ENCODE data around the gene ANKS4B. TPM values are rescaled to one million over a fixed set of nuclear protein-coding genes. Genes with fewer than 3 reads are reported as not detected.

Gene ANKS4B
- total RNA-seq, 2 donors from 2014 or later, result 0.78 TPM; not detected in 1

GRCh38 chr16:21262779-21263639 is 29.5 kb downstream of the ANKS4B start:
- H3K27ac ChIP-seq, result no peak overlapping the region
- H3K27me3 ChIP-seq, result no peaks in the 10 kb centered on the region
- intact Hi-C loops (cut with DNase I), result no loop called here
- no peak for DNase-seq
- no peaks in the 10 kb centered on the region for H3K36me3 ChIP-seq (replicated peaks in 1 of 2; ENCODE audit: insufficient read depth in 1 of 2, low read depth in 2 of 2)
- peaks cover 10% of the 10 kb centered on the region for H3K4me1 ChIP-seq
- TF ChIP-seq POLR2A (IDR thresholded peaks at IDR 0.05), result no peak
- no peak for TF ChIP-seq CTCF (IDR thresholded peaks at IDR 0.05)
- WGBS, 2 donors, result 72 to 79% methylated on average over 12 of the region's 12 CpGs
- H3K9me3 ChIP-seq, result no peaks in the 10 kb centered on the region
- H3K4me3 ChIP-seq, result no peak overlapping the region
- ATAC-seq, result no peak

GRCh38 chr16:21263640-21264570 is 30.4 kb downstream of the ANKS4B start:
- no peak for TF ChIP-seq POLR2A (IDR thresholded peaks at IDR 0.05)
- no peak for TF ChIP-seq CTCF (IDR thresholded peaks at IDR 0.05)
- ATAC-seq, result no peak
- no peak for DNase-seq
- intact Hi-C loops (cut with DNase I), result no loop called here
- H3K9me3 ChIP-seq, result no peaks in the 10 kb centered on the region
- H3K4me1 ChIP-seq, result peaks cover 10% of the 10 kb centered on the region
- no peaks in the 10 kb centered on the region for H3K36me3 ChIP-seq (replicated peaks in 1 of 2; ENCODE audit: insufficient read depth in 1 of 2, low read depth in 2 of 2)
- WGBS, 2 donors, result 52 to 54% methylated on average over 14 of the region's 14 CpGs
- H3K27ac ChIP-seq, result no peak overlapping the region
- H3K27me3 ChIP-seq, result no peaks in the 10 kb centered on the region
- H3K4me3 ChIP-seq, result no peak overlapping the region

GRCh38 chr16:21264571-21265036 is 31.1 kb downstream of the ANKS4B start:
- 64 to 70% methylated on average over 4 of the region's 4 CpGs for WGBS, 2 donors
- ATAC-seq, result no peak
- DNase-seq, result no peak

More at GRCh38 chr16:21264571-21265036, 31.1 kb downstream of the ANKS4B start:
- Histone ChIP-seq H3K27ac (no peak overlapping the region), H3K4me1 (peaks cover 10% of the 10 kb centered on the region), H3K4me3 (no peak overlapping the region), H3K36me3 (replicated peaks in 1 of 2; ENCODE audit: insufficient read depth in 1 of 2, low read depth in 2 of 2) (no peaks in the 10 kb centered on the region), H3K27me3 (no peaks in the 10 kb centered on the region), H3K9me3 (no peaks in the 10 kb centered on the region)
- intact Hi-C loops (cut with DNase I), result no loop called here
- TF ChIP-seq CTCF (IDR thresholded peaks at IDR 0.05) (no peak), POLR2A (IDR thresholded peaks at IDR 0.05) (no peak)

Measured in body of pancreas (tissue), 4 donors.